Epithelial cell of prostate (primary cell): ENCODE data around the gene RASGRF1.
A peak's percentile ranks its signal among the peaks of the same experiment; 100 is the strongest.

Experiments used
- DNase-seq: peaks from one replicate; pipeline ENCODE4 v3.0.0-alpha.2; 2011; ENCODE audit warnings: low read depth, low spot score
- H3K27ac ChIP-seq: fragments of 450-650 bp; 2 replicates; pipeline ENCODE4 v1.5.1; 2017; ENCODE audit warnings: mild to moderate bottlenecking

Gene RASGRF1

GRCh38 chr15:78923480-78924360, 166.9 kb downstream of the RASGRF1 start:
- no peak overlapping the region for H3K27ac ChIP-seq
- DNase-seq = no peak

- no peak overlapping the region for H3K27ac ChIP-seq
- DNase-seq = no peak
These were observed 167.6 kb downstream of the RASGRF1 start for GRCh38 chr15:78923015-78923414.

GRCh38 chr15:78922527-78922926, 168.1 kb downstream of the RASGRF1 start:
- H3K27ac ChIP-seq = no peak overlapping the region
- DNase-seq = no peak

GRCh38 chr15:78921940-78922339, 168.6 kb downstream of the RASGRF1 start:
- no peak overlapping the region for H3K27ac ChIP-seq
- DNase-seq = no peak

- DNase-seq = no peak
- H3K27ac ChIP-seq = no peak overlapping the region
These were observed 169.1 kb downstream of the RASGRF1 start for GRCh38 chr15:78921517-78921916.

GRCh38 chr15:78917888-78918287, 172.7 kb downstream of the RASGRF1 start:
- H3K27ac ChIP-seq = no peak overlapping the region
- no peak for DNase-seq

- no peak for DNase-seq
- H3K27ac ChIP-seq = peak overlapping the region; percentile 92
These were observed 174.5 kb downstream of the RASGRF1 start for GRCh38 chr15:78916088-78916487.

GRCh38 chr15:78915341-78916087, 175.1 kb downstream of the RASGRF1 start:
- DNase-seq = peak; percentile 84
- peak overlapping the region; percentile 92 for H3K27ac ChIP-seq

GRCh38 chr15:78914027-78914764, 176.4 kb downstream of the RASGRF1 start:
- DNase-seq = no peak
- H3K27ac ChIP-seq = peak overlapping the region; percentile 92

- H3K27ac ChIP-seq = peak overlapping the region; percentile 92
- no peak for DNase-seq
These were observed 177.6 kb downstream of the RASGRF1 start for GRCh38 chr15:78913012-78913411.

- peak overlapping the region; percentile 92 for H3K27ac ChIP-seq
- no peak for DNase-seq
These were observed 178.3 kb downstream of the RASGRF1 start for GRCh38 chr15:78912316-78912715.

- DNase-seq = no peak
- H3K27ac ChIP-seq = no peak overlapping the region
These were observed 180.3 kb downstream of the RASGRF1 start for GRCh38 chr15:78910271-78910670.
